AG04449 (cell line): Measurements from ENCODE around the gene TRIM10.

Experiments used
- CTCF ChIA-PET: fragments of 350-600 bp; formaldehyde crosslinking; extraction: SDS; loops from one replicate; lab custom pipeline; 2021; ENCODE audit warnings: antibody characterized with exemption; lab: Yijun Ruan, JAX
- POLR2A ChIA-PET: fragments of 400-600, 350-600 bp; formaldehyde crosslinking; extraction: SDS; loops from one replicate; lab custom pipeline; 2020; ENCODE audit warnings: antibody characterized with exemption, inconsistent platforms; lab: Yijun Ruan, JAX
- DNase-seq: peaks from one replicate; pipeline ENCODE4 v3.0.0-alpha.2; 2010; ENCODE audit warnings: low read depth, low spot score
- H3K4me3 ChIP-seq: 2 replicates; pipeline ENCODE4 v1.5.1; 2011; ENCODE audit warnings: low read depth, mild to moderate bottlenecking, control low read depth, low read length
- TF ChIP-seq, protein P1 (sequence below): IDR thresholded peaks from one replicate; pipeline ENCODE4 v1.5.1; 2011; ENCODE audit warnings: mild to moderate bottlenecking, moderate library complexity, low read length, control low read depth, inconsistent platforms; ENCODE audit not compliant: insufficient read depth; ENCODE audit errors: missing control alignments

The TRIM10 gene, protein sequence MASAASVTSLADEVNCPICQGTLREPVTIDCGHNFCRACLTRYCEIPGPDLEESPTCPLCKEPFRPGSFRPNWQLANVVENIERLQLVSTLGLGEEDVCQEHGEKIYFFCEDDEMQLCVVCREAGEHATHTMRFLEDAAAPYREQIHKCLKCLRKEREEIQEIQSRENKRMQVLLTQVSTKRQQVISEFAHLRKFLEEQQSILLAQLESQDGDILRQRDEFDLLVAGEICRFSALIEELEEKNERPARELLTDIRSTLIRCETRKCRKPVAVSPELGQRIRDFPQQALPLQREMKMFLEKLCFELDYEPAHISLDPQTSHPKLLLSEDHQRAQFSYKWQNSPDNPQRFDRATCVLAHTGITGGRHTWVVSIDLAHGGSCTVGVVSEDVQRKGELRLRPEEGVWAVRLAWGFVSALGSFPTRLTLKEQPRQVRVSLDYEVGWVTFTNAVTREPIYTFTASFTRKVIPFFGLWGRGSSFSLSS

DNA sequence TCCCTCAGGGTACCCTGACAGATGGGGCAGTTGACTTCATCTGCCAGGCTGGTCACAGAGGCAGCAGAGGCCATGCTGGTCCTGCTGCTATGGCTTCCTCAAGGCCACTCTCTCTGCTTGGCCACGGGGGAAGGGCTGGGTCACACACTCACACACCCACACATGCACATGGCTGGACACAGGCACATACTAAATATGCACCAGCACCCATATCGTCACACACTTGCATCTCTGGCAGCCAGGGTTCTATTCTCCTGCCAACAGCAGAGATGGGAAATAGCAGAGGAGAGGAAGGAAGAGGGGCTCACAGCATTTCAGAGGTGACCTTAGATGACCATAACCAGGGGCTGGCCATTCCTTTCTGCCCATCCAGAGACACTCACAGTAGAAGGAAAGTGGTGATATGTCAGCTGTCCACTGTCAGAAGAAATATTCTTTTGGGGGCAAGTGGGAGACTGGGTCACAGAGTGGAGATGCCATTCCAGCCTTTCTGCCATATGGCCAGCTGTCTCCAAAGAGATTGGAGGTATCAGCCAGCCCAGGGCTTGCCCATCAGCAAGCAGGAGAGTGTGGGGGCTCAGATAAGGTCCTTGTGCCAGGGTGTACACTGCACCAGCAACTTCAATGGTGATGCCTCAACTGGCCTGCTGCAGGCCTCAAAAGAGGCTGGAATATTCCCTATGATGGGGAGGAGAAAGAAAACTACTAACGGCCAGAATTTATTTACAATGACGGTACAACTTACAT lies at the start of gene TRIM10:
Gene TRIM10 (minus strand): TSS at position 427 of the 747 bp plus-strand sequence. CDS start 353 bp downstream, at position 74.
- ChIA-PET CTCF (interaction anchor here (1.6 kb wide), 1 partner anchor 29 kb away, joined by 8 read pairs; no protein-coding TSS in a partner anchor), POLR2A (no interaction called here)
- no peak within 1 kb of the TSS for H3K4me3 ChIP-seq
- no peak for DNase-seq
- TF ChIP-seq, protein P1, sequence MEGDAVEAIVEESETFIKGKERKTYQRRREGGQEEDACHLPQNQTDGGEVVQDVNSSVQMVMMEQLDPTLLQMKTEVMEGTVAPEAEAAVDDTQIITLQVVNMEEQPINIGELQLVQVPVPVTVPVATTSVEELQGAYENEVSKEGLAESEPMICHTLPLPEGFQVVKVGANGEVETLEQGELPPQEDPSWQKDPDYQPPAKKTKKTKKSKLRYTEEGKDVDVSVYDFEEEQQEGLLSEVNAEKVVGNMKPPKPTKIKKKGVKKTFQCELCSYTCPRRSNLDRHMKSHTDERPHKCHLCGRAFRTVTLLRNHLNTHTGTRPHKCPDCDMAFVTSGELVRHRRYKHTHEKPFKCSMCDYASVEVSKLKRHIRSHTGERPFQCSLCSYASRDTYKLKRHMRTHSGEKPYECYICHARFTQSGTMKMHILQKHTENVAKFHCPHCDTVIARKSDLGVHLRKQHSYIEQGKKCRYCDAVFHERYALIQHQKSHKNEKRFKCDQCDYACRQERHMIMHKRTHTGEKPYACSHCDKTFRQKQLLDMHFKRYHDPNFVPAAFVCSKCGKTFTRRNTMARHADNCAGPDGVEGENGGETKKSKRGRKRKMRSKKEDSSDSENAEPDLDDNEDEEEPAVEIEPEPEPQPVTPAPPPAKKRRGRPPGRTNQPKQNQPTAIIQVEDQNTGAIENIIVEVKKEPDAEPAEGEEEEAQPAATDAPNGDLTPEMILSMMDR, result no peak

DNA sequence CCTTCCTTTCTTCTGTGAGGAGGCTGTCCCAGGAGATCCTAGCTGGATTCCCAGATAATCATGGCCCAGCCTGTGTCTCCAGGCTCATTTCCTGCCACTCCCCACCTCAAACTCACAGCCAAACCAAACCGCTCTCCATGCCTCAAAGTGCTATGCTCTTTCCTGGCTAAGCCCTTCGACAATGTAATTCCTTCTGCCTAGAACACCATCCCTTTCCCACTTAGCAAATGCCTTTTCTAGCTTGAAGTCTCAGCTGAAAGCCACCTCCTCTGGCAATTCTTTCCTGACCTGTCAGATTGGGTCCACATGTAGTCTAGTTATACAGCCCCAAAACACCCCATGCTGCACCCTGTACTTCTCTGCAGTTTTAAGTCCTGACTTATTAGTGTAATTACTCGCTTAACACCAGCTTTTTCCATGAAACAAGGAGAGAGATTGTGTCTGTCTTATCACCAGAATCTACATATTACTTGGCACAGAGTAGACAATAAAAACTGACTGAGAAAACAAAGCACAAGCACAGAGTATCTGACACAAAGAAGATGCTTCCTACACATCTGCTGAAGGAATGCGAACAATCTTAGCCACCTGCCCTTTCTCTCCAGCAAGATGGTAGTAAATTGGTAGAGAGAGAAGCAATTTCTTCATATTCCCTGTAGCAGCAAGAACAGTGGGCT lies 46.7 kb upstream of the TRIM10 start:
- POLR2A ChIA-PET, result no interaction called here
- CTCF ChIA-PET, result interaction anchor here (1.0 to 4.7 kb wide), 9 partner anchors 12 to 190 kb away, joined by 3 to 35 read pairs (median 4); no protein-coding TSS in a partner anchor
- no peak for DNase-seq
- TF ChIP-seq, protein P1, result no peak
- H3K4me3 ChIP-seq, result no peak overlapping the region; the same call in 1 of the 2 replicates

DNA sequence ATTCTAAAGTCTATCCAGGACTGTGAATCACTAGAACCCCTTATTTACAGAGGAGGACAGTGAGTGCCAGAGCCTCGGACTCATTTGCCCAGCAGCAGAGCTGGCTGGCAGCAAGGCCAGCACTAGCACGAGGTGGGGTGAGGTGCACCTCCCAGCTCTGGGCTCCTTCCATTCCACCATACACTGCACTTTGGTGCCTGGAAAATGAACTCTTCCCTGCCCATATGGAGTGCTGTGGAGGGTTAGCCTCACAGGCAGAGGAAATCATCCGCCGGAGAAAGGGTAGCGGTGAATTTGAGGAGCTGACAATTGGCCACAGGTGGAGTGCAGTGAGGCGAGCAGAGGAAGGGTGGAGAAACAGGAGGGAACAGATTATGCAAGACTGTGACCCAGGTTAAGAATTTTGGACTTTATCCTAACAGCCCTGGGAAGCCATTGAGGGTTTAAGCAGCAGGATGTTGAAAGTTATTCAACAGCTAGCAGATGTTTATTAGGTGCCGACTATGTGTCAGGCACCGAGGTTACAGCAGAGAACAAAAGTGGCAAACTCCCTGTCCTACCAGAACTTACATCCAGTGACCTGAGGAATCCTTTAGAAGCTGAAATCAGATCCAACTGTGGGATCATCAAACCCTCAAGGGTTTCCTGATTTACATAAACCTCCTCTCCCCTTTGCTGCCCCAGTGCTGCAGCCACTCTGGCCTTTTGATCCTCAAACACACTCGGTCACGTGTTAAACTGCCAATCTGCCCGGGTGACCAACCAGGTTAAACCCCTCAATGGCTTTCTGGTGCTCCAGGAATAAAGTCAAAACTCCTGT lies 46.0 kb upstream of the TRIM10 start:
- ChIA-PET POLR2A (no interaction called here), CTCF (interaction anchor here (0.6 to 4.7 kb wide), 9 partner anchors 9 to 190 kb away, joined by 3 to 35 read pairs (median 4); no protein-coding TSS in a partner anchor)
- no peak for DNase-seq
- TF ChIP-seq, protein P1, result no peak
- H3K4me3 ChIP-seq, result no peak overlapping the region; the same call in 1 of the 2 replicates

DNA sequence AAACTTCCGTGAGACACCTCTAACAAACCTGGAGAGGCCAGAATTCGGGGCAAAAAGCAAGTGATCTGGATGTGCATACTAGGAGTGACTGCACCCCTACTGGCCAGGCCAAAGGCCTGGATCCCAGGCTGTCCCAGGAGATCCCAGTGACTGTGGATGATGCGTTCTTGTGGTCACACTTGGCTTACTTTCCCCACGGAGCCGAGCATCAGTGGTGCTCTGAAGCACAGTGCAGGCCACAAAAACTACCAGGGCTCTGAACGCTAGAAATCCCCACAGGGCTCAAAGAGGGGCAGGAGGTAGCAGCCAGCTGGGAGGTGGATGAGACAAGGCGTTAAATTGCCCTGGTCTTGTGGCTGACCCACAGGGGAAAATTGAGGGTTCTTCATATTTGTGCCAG lies 45.1 kb upstream of the TRIM10 start:
- ChIA-PET POLR2A (no interaction called here), CTCF (interaction anchor here (1.1 to 4.7 kb wide), 3 partner anchors 10 to 16 kb away, joined by 3 to 35 read pairs (median 7); no protein-coding TSS in a partner anchor)
- H3K4me3 ChIP-seq, result no peak overlapping the region
- DNase-seq, result no peak
- TF ChIP-seq, protein P1, result no peak

DNA sequence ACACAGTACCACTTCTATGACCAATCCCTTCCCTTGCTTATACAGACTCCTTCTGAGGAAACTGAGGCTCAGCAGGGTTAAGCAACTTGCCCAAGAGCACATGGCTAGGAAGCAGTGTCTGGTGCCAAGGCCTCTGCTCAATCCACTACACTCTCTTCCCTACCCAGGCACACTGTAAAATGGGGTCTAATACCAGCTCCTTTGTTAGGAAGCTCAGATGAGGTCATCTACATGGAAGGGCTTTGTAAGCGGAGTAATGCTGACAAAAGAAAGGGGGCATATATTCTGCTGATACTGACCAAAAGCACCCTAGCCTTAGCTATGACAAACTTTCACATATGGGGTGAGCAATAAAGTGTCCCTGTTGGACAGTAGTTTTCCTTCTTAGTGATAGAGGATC lies 43.1 kb upstream of the TRIM10 start:
- POLR2A ChIA-PET, result no interaction called here
- no peak overlapping the region for H3K4me3 ChIP-seq
- CTCF ChIA-PET, result interaction anchor here (1.0 to 1.3 kb wide), 2 partner anchors 9 to 16 kb away, joined by 3 read pairs; partner anchors contain the start of gene TRIM26
- DNase-seq, result no peak
- TF ChIP-seq, protein P1, result no peak
